HTR-8/SVneo (cell line): Measurements from ENCODE around the gene MPZL2.

ENCODE experiments used
- DNase-seq: peaks from one replicate; pipeline ENCODE4 v3.0.0; 2011; ENCODE audit warnings: low spot score, mixed read lengths; ENCODE audit not compliant: insufficient read length
- FAIRE-seq: peaks from 2 replicates; lab custom pipeline; 2011; peaks lifted over from hg19 to GRCh38; lab: Jason Lieb, UNC

The MPZL2 gene

GRCh38 chr11:118206391-118207031 lies 57.6 kb downstream of the MPZL2 start:
- no peak for FAIRE-seq
- no peak for DNase-seq

- DNase-seq (no peak), FAIRE-seq (no peak)
Observed at GRCh38 chr11:118205606-118206378, 58.3 kb downstream of the MPZL2 start.
